A673 (cell line): ENCODE results near the gene IL1RL1. TPM values are rescaled to one million over a fixed set of nuclear protein-coding genes. Genes with fewer than 3 reads are reported as not detected.

Experiments
- BruUV-seq: library from RNA; stranded (reverse); fragments of 400-500 nt; replicated peaks from 2 replicates; lab custom pipeline; 2021; lab: Mats Ljungman, UMichigan
- CTCF ChIA-PET: fragments of 300-600 bp; sonication (Branson Sonifier 250); formaldehyde crosslinking; loops from one replicate; lab custom pipeline; 2022; ENCODE audit warnings: antibody characterized with exemption; lab: Charles Lee
- POLR2A ChIA-PET: fragments of 300-600 bp; sonication (Branson Sonifier 250); formaldehyde crosslinking; loops from one replicate; lab custom pipeline; 2022; ENCODE audit warnings: antibody characterized with exemption; ENCODE audit not compliant: low non-redundant PET; lab: Charles Lee
- DNase-seq: peaks from one replicate; pipeline ENCODE4 v3.0.0-alpha.2; 2015; ENCODE audit warnings: low spot score
- H3K27ac ChIP-seq: fragments of 200-600 bp; sonication (generic); 2 replicates; pipeline ENCODE4 v1.5.1; 2016; ENCODE audit warnings: mixed run types, low read depth, mild to moderate bottlenecking, mixed read lengths, antibody characterized with exemption, low read length; ENCODE audit not compliant: poor library complexity, severe bottlenecking
- H3K27me3 ChIP-seq: fragments of 200-600 bp; sonication (generic); replicated peaks from 2 replicates; pipeline ENCODE4 v1.6.1; 2017; ENCODE audit warnings: mixed run types, low read depth, mild to moderate bottlenecking, mixed read lengths, antibody characterized with exemption, low read length; ENCODE audit not compliant: insufficient read depth, poor library complexity
- H3K36me3 ChIP-seq: fragments of 200-600 bp; sonication (generic); 2 replicates; pipeline ENCODE4 v1.6.1; 2016; ENCODE audit warnings: mixed run types, mild to moderate bottlenecking, mixed read lengths, antibody characterized with exemption, low read length; ENCODE audit not compliant: insufficient read depth, poor library complexity, severe bottlenecking
- H3K4me1 ChIP-seq: fragments of 200-600 bp; sonication (generic); 2 replicates; pipeline ENCODE4 v1.6.1; 2017; ENCODE audit warnings: mixed run types, mild to moderate bottlenecking, mixed read lengths, antibody characterized with exemption, low read length; ENCODE audit not compliant: insufficient read depth, poor library complexity, severe bottlenecking
- H3K4me3 ChIP-seq: fragments of 200-600 bp; sonication (generic); 2 replicates; pipeline ENCODE4 v1.5.1; 2016; ENCODE audit warnings: low read depth, mixed run types, mild to moderate bottlenecking, mixed read lengths, low read length; ENCODE audit not compliant: poor library complexity, severe bottlenecking
- H3K9me3 ChIP-seq: fragments of 200-600 bp; sonication (generic); 2 replicates; pipeline ENCODE4 v1.6.1; 2016; ENCODE audit warnings: mixed run types, low read depth, mild to moderate bottlenecking, mixed read lengths, antibody characterized with exemption, low read length; ENCODE audit not compliant: poor library complexity, severe bottlenecking
- EZH2 ChIP-seq: fragments of 200-600 bp; sonication (generic); IDR thresholded peaks from 2 replicates; pipeline ENCODE4 v1.6.1; 2017; ENCODE audit warnings: borderline replicate concordance, low read depth, mild to moderate bottlenecking, mixed read lengths, antibody characterized with exemption, low read length; ENCODE audit not compliant: poor library complexity, severe bottlenecking
- intact Hi-C: fragments of 100-400 bp; cut with micrococcal nuclease; formaldehyde crosslinking; loops from one replicate; pipeline ENCODE4 v1.10.0; 2022; ENCODE audit not compliant: unreplicated experiment
- total RNA-seq: library from RNA; stranded (reverse); gene quantifications from 2 replicates; pipeline ENCODE4 v1.2.3, GENCODE V29; 2021
- TF ChIP-seq, protein P1 (sequence below): fragments of 300-800, 200-600 bp; sonication (generic); conservative IDR thresholded peaks from 2 replicates; pipeline ENCODE4 v1.5.1; 2017; ENCODE audit warnings: low read depth, mild to moderate bottlenecking, antibody characterized with exemption, low read length, moderate library complexity, mixed read lengths

IL1RL1 gene
- total RNA-seq, 1 experiment from 2014 or later, result not detected

DNA sequence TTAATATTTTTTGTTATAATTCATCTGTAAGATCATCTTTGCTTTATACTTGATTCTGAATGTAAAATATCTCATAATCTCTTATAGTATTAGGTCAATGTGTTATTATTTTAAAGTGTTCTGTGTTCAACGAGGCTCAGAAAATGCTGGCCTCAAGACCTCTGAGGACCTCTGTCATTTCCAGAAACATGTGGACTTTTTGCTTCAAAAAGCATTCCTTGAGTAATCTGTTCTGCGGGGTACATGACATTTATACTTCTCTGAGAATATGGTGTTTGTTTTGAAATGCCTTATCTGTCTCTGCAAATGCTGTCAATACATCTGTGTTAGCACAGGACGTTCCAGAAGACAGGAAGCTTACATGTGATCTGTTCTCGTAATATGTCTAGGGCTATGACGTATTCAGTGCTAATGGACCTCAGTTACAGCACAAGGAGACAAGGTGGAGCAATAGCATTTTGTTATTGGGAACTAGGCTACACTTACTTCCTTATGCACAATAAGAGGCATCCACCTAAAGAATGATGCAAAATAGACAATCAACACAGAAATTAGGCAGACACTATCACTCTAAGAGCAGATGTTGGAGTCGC is 37.6 kb upstream of the IL1RL1 start:
- no peak overlapping the region for H3K27ac ChIP-seq
- DNase-seq, result no peak
- TF ChIP-seq, protein P1, sequence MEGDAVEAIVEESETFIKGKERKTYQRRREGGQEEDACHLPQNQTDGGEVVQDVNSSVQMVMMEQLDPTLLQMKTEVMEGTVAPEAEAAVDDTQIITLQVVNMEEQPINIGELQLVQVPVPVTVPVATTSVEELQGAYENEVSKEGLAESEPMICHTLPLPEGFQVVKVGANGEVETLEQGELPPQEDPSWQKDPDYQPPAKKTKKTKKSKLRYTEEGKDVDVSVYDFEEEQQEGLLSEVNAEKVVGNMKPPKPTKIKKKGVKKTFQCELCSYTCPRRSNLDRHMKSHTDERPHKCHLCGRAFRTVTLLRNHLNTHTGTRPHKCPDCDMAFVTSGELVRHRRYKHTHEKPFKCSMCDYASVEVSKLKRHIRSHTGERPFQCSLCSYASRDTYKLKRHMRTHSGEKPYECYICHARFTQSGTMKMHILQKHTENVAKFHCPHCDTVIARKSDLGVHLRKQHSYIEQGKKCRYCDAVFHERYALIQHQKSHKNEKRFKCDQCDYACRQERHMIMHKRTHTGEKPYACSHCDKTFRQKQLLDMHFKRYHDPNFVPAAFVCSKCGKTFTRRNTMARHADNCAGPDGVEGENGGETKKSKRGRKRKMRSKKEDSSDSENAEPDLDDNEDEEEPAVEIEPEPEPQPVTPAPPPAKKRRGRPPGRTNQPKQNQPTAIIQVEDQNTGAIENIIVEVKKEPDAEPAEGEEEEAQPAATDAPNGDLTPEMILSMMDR, result no peak
- TF ChIP-seq EZH2, result no peak
- peaks cover 22% of the 10 kb centered on the region for H3K27me3 ChIP-seq
- H3K9me3 ChIP-seq, result no peaks in the 10 kb centered on the region
- intact Hi-C loops, result no loop called here
- CTCF ChIA-PET, result no interaction called here
- H3K4me3 ChIP-seq, result no peak overlapping the region
- no TSS peak for BruUV-seq
- H3K4me1 ChIP-seq, result no peaks in the 10 kb centered on the region
- no peaks in the 10 kb centered on the region for H3K36me3 ChIP-seq
- POLR2A ChIA-PET, result no interaction called here

DNA sequence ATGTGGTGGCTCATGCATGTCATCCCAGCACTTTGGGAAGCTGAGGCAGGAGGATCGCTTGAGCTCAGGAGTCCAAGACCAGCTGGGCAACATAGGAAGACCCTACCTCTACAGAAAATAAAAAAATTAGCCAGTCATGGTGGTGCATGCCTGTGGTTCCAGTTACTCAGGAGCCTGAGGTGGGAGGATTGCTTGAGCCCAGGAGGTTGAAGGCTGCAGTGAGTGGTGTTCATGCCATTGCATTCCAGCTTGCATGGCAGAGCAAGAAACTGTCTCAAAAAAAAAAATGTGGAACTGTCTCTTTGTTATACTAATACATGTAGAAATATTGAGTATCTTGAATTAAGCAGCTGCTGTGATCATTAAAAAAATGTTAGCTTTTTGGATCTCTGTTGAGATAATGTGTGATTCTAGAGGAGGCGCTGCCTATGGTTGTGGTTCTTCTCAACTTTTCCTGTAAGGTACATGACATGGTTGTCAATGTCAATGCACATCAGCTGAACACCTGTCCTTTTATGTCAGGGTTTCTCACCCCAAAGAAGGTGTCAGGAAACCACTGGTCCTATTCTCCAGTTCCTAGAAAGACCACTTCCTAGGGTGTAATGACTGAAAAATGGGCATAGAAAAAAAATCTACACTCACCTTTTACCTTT is 34.7 kb upstream of the IL1RL1 start:
- Histone ChIP-seq H3K4me3 (no peak overlapping the region), H3K27me3 (peaks cover 13% of the 10 kb centered on the region), H3K27ac (no peak overlapping the region), H3K9me3 (no peaks in the 10 kb centered on the region), H3K36me3 (no peaks in the 10 kb centered on the region), H3K4me1 (no peaks in the 10 kb centered on the region)
- no peak for TF ChIP-seq EZH2
- TF ChIP-seq, protein P1, result no peak
- intact Hi-C loops, result no loop called here
- BruUV-seq, result no TSS peak
- ChIA-PET CTCF (no interaction called here), POLR2A (no interaction called here)
- no peak for DNase-seq

DNA sequence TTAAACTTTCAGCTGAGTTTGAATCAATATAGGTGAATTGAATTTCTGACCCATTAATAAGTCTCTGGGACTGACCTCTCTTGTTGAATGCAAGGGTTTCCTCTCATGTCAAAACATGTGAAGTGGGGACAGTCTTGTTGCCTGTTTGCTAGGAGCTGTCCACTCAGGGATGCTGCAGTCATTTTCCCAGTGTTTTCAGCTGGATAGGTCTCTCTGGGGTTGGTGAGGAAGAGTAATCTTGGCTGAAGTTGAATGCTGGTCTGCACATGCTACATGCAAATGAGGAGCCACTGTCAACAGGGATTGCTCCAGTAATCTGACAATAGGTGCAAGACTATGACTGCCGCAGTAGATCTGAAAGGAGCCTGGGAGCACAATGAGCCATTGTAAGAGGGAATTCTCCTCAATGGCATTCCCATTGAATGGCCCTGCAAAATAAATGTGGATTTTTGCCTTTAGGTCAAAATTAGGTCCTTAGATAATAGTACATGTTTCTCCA is 34.1 kb upstream of the IL1RL1 start:
- POLR2A ChIA-PET, result no interaction called here
- Histone ChIP-seq H3K4me1 (no peaks in the 10 kb centered on the region), H3K4me3 (no peak overlapping the region), H3K27ac (no peak overlapping the region), H3K36me3 (no peaks in the 10 kb centered on the region), H3K9me3 (no peaks in the 10 kb centered on the region), H3K27me3 (peaks cover 9% of the 10 kb centered on the region)
- CTCF ChIA-PET, result no interaction called here
- TF ChIP-seq EZH2, result no peak
- DNase-seq, result no peak
- intact Hi-C loops, result no loop called here
- BruUV-seq, result no TSS peak
